Tibial artery (tissue), 4 donors: ENCODE measurements around the gene CNOT11.
A peak's percentile ranks its signal among the peaks of the same experiment; 100 is the strongest.

Source experiments
- DNase-seq, 2 donors: peaks; one replicate each; pipeline ENCODE4 v3.0.0-alpha.2; 2019
- H3K27ac ChIP-seq, 2 donors: fragments of 200-600 bp; sonication (generic) in 1 of 2; 1 replicate in 1 of 2; 2 replicates in 1 of 2; pipeline ENCODE4 v1.5.1; 2018 to 2019; ENCODE audit warnings: mild to moderate bottlenecking in 1 of 2
- H3K27me3 ChIP-seq, 2 donors: fragments of 200-600 bp; sonication (generic) in 1 of 2; one replicate each; pipeline versions ENCODE4 v1.5.1 to v1.6.0; 2016 to 2019
- H3K36me3 ChIP-seq, 3 donors: fragments of 200-600 bp; sonication (generic) in 2 of 3; one replicate each; pipeline ENCODE4 v1.5.1; 2016 to 2019; ENCODE audit warnings: mild to moderate bottlenecking in 2 of 3
- H3K4me1 ChIP-seq, 4 donors: fragments of 200-600 bp; sonication (generic) in 2 of 4; 1 replicate in 3 of 4; 2 replicates in 1 of 4; pipeline ENCODE4 v1.5.1; 2016 to 2019
- H3K4me3 ChIP-seq, 2 donors: fragments of 200-600 bp; sonication (generic) in 1 of 2; 1 replicate in 1 of 2; 2 replicates in 1 of 2; pipeline ENCODE4 v1.5.1; 2018 to 2019; ENCODE audit warnings: mild to moderate bottlenecking in 2 of 2
- H3K9me3 ChIP-seq, 3 donors: fragments of 200-600 bp; sonication (generic) in 1 of 3; one replicate each; pipeline ENCODE4 v1.5.1; 2016 to 2019
- intact Hi-C: fragments of 100-400 bp; cut with DNase I; formaldehyde crosslinking; loops from one replicate; pipeline ENCODE4 v1.15.0; 2023; ENCODE audit warnings: low total_unique reads
- TF ChIP-seq, protein P1 (sequence below), 2 experiments: fragments of 200-600 bp in 1 of 2; fragments of 450-650 bp in 1 of 2; IDR thresholded peaks; one replicate each; pipeline ENCODE4 v1.5.1; 2017 to 2019; ENCODE audit warnings: antibody characterized with exemption in 2 of 2, mild to moderate bottlenecking in 1 of 2, moderate library complexity in 1 of 2

The CNOT11 gene

DNA sequence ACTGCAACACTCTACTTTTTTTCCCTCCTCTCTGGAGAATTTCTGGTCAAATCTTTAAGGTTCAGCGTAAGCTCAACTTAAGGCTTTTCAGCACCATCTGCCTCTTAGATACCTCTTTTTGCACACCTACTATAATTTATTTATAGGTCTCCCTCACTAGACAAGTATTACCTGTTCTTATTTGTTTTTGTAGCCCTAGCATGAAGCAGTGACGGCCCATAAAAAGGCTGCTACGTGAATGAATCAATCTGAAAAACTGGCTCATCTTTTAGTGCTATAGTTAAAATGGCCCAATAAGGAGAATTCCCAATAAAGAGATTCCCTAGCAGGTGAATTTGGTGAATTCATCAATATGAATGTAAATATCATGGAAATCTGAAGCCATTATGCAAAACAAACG is 49.3 kb downstream of the CNOT11 start:
- H3K4me1 ChIP-seq = peaks cover 0 to 87% (median 31%) of the 10 kb centered on the region in 4 donors
- no peak overlapping the region for H3K27ac ChIP-seq
- no peaks in the 10 kb centered on the region for H3K27me3 ChIP-seq
- intact Hi-C loops = no loop called here
- DNase-seq = no peak
- TF ChIP-seq, protein P1, sequence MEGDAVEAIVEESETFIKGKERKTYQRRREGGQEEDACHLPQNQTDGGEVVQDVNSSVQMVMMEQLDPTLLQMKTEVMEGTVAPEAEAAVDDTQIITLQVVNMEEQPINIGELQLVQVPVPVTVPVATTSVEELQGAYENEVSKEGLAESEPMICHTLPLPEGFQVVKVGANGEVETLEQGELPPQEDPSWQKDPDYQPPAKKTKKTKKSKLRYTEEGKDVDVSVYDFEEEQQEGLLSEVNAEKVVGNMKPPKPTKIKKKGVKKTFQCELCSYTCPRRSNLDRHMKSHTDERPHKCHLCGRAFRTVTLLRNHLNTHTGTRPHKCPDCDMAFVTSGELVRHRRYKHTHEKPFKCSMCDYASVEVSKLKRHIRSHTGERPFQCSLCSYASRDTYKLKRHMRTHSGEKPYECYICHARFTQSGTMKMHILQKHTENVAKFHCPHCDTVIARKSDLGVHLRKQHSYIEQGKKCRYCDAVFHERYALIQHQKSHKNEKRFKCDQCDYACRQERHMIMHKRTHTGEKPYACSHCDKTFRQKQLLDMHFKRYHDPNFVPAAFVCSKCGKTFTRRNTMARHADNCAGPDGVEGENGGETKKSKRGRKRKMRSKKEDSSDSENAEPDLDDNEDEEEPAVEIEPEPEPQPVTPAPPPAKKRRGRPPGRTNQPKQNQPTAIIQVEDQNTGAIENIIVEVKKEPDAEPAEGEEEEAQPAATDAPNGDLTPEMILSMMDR (IDR thresholded peaks at IDR 0.05) = no peak
- no peaks in the 10 kb centered on the region for H3K9me3 ChIP-seq
- H3K36me3 ChIP-seq = peaks cover 0 to 6% (median 0%) of the 10 kb centered on the region in 3 donors
- H3K4me3 ChIP-seq = no peak overlapping the region

DNA sequence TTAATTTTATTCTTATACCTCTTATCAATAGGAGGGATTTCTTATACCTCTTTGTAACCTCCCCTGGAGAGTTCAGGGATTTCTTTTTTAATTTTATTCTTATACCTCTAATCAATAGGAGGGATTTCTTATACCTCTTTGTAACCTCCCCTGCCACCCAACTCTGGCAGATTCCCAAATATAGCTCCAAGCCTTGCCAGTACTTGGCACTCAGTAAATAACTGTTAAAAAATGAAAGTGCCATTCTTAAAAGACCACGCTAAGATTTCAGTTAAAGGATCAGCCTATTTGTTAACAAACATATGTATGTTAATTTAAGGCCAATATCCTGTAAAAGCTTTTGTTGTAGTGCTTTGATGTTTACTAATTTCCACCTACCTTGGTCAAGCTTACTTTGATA is 51.0 kb downstream of the CNOT11 start:
- no peak overlapping the region for H3K27ac ChIP-seq
- no peak for DNase-seq
- intact Hi-C loops = no loop called here
- TF ChIP-seq, protein P1 (IDR thresholded peaks at IDR 0.05) = no peak
- H3K4me1 ChIP-seq = peaks cover 0 to 76% (median 29%) of the 10 kb centered on the region in 4 donors
- no peaks in the 10 kb centered on the region for H3K9me3 ChIP-seq
- H3K27me3 ChIP-seq = no peaks in the 10 kb centered on the region
- H3K36me3 ChIP-seq = peaks cover 0 to 6% (median 0%) of the 10 kb centered on the region in 3 donors
- H3K4me3 ChIP-seq = no peak overlapping the region

DNA sequence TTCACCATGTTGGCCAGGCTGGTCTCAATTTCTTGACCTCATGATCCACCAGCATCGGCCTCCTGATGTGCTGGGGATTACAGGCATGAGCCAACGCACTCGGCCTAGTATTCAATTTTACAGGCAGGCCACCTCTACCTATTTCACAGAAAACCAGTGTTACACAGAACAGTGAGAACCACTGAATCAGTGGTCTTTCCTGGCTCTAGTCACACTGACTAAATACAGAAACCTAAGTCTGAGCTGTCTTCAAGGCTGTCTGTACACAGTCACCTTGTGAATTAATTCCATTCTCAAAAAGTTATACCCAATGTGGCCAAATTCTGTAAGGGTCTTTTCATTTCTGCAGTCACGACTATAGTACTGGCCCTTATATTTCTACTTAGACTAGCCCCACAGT is 52.3 kb downstream of the CNOT11 start:
- H3K27ac ChIP-seq = no peak overlapping the region

DNA sequence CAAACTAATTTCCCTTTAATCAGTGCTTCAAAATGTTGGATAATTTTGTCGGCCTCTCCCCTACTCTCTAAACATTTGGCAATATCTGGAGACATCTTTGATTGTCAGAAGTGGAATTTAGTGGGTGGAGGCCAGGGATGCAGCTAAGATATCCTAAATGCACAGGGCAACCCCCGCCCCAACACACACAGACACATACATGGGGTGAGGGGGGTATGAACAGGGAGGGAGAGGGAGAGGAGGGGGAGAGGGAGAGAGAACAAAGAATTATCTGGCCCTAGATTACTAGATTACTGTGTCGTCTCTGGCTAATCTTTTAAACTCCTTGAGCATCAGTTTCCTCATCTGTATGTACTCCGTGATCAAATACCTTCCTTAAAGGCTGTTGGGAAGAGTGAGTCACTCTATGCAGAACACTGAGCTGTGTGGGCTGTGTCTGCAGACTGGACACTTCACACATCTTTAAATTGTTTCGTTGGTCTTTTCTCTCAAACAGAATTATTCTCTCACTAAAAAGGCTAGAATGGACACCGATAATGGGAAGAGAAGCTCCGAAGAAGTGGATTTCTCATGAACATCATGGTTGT is 52.9 kb downstream of the CNOT11 start:
- H3K4me1 ChIP-seq = peaks cover 0 to 61% (median 28%) of the 10 kb centered on the region in 4 donors
- no peak for DNase-seq
- peaks cover 0 to 6% (median 0%) of the 10 kb centered on the region in 3 donors for H3K36me3 ChIP-seq
- H3K4me3 ChIP-seq = peak overlapping the region; percentile 82 to 85
- TF ChIP-seq, protein P1 (IDR thresholded peaks at IDR 0.05) = no peak
- peak overlapping the region in 1 of 2 donors; percentile 24 for H3K27ac ChIP-seq
- H3K27me3 ChIP-seq = no peaks in the 10 kb centered on the region
- no peaks in the 10 kb centered on the region for H3K9me3 ChIP-seq
- intact Hi-C loops = loop anchor here (2.0 kb wide), 1 partner anchor 53 kb away; the partner anchor contains the start of gene CNOT11

More for the DNA sequence above, 52.3 kb downstream of the CNOT11 start:
- H3K9me3 ChIP-seq = no peaks in the 10 kb centered on the region
- DNase-seq = no peak
- no peaks in the 10 kb centered on the region for H3K27me3 ChIP-seq
- TF ChIP-seq, protein P1 (IDR thresholded peaks at IDR 0.05) = no peak
- peaks cover 0 to 67% (median 29%) of the 10 kb centered on the region in 4 donors for H3K4me1 ChIP-seq
- peak overlapping the region in 1 of 2 donors; percentile 85 for H3K4me3 ChIP-seq
- intact Hi-C loops = no loop called here
- peaks cover 0 to 6% (median 0%) of the 10 kb centered on the region in 3 donors for H3K36me3 ChIP-seq

DNA sequence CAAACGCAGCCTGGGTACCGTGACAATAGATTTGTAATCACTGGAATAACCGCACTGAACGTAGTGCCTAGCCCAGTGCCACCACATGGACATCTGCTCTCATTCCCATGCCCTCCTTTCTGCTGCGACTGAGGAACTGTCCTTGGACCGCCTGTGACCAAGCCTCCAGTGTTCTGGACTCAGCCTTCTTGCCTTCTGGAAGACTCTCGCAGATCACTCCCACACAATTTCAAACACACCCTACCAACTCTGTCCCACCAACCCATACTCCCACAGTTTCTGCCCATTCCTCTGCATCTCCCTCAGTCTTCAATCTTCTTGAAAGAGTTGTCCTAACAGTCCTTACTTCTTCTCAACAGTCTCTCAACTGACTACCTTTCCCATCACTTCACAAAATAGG is 53.7 kb downstream of the CNOT11 start:
- H3K27ac ChIP-seq = peak overlapping the region; percentile 88 to 90
- peaks cover 0 to 6% (median 0%) of the 10 kb centered on the region in 3 donors for H3K36me3 ChIP-seq
- DNase-seq = no peak
- intact Hi-C loops = loop anchor here (2.0 kb wide), 1 partner anchor 54 kb away; the partner anchor contains the start of gene CNOT11
- peak overlapping the region; percentile 82 to 85 for H3K4me3 ChIP-seq
- H3K4me1 ChIP-seq = peaks cover 0 to 55% (median 21%) of the 10 kb centered on the region in 4 donors
- no peaks in the 10 kb centered on the region for H3K9me3 ChIP-seq
- TF ChIP-seq, protein P1 (IDR thresholded peaks at IDR 0.05) = no peak
- H3K27me3 ChIP-seq = no peaks in the 10 kb centered on the region
